Endothelial cell of umbilical vein (primary cell): ENCODE measurements around the gene SRGAP1. TPM values are rescaled to one million over a fixed set of nuclear protein-coding genes. Genes with fewer than 3 reads are reported as not detected.
A peak's percentile ranks its signal among the peaks of the same experiment; 100 is the strongest.

Experiments used
- BruUV-seq: library from RNA; stranded (reverse); fragments of 400-500 nt; replicated peaks from 2 replicates; lab custom pipeline; 2021; lab: Mats Ljungman, UMichigan
- CTCF ChIA-PET: fragments of 300-600, 350-600 bp; sonication (Branson Sonifier 250); formaldehyde crosslinking; loops from one replicate; lab custom pipeline; 2021; ENCODE audit warnings: antibody characterized with exemption, inconsistent platforms; lab: Charles Lee
- POLR2A ChIA-PET: fragments of 300-600, 350-600 bp; sonication (Branson Sonifier 250); formaldehyde crosslinking; loops from one replicate; lab custom pipeline; 2021; ENCODE audit warnings: antibody characterized with exemption, inconsistent platforms; lab: Charles Lee
- DNase-seq: peaks from one replicate; pipeline ENCODE4 v3.0.0-alpha.2; 2011; ENCODE audit warnings: low read depth, low spot score
- FAIRE-seq: peaks from 2 replicates; lab custom pipeline; 2011; peaks lifted over from hg19 to GRCh38; lab: Jason Lieb, UNC
- H2AFZ ChIP-seq: 2 replicates; pipeline ENCODE4 v1.6.0; 2012; ENCODE audit warnings: low read depth, low read length, control low read depth, inconsistent platforms
- H3K27ac ChIP-seq: 2 replicates; pipeline ENCODE4 v1.5.1; 2011; ENCODE audit warnings: low read depth, mild to moderate bottlenecking, control low read depth, low read length, moderate library complexity; ENCODE audit not compliant: insufficient read depth
- H3K27me3 ChIP-seq, 2 experiments: 2 replicates each; pipeline versions ENCODE4 v1.6.0 to v1.6.1; 2011; ENCODE audit warnings: low read length in 2 of 2, mixed read lengths in 1 of 2; ENCODE audit not compliant: control insufficient read depth in 2 of 2, insufficient read depth in 2 of 2
- H3K36me3 ChIP-seq, 2 experiments: 2 replicates in 1 of 2; 3 replicates in 1 of 2; pipeline ENCODE4 v1.5.1; 2011; ENCODE audit warnings: low read length in 2 of 2, mild to moderate bottlenecking in 1 of 2, moderate library complexity in 1 of 2; ENCODE audit not compliant: control insufficient read depth in 2 of 2, insufficient read depth in 2 of 2; ENCODE audit errors: extremely low read depth in 1 of 2
- H3K4me1 ChIP-seq: 3 replicates; pipeline ENCODE4 v1.5.1; 2011; ENCODE audit warnings: mild to moderate bottlenecking, low read length; ENCODE audit not compliant: control insufficient read depth, insufficient read depth; ENCODE audit errors: extremely low read depth
- H3K4me2 ChIP-seq: 2 replicates; pipeline ENCODE4 v1.6.1; 2011; ENCODE audit warnings: low read length, control low read depth, mixed read lengths; ENCODE audit not compliant: insufficient read depth
- H3K4me3 ChIP-seq, 3 experiments: fragments of 200-600 bp in 1 of 3; sonication (generic), shearing (Covaris generic) in 1 of 3; replicated peaks in 1 of 3; 2 replicates each; pipeline ENCODE4 v1.5.1; 2011 to 2016; ENCODE audit warnings: control low read depth in 3 of 3, low read length in 3 of 3, mild to moderate bottlenecking in 2 of 3, inconsistent platforms in 1 of 3, low read depth in 1 of 3, moderate library complexity in 1 of 3; ENCODE audit not compliant: insufficient read depth in 1 of 3
- H3K79me2 ChIP-seq: 2 replicates; pipeline ENCODE4 v1.6.0; 2012; ENCODE audit warnings: low read length, inconsistent platforms; ENCODE audit not compliant: control insufficient read depth, insufficient read depth
- H3K9ac ChIP-seq: replicated peaks from 2 replicates; pipeline ENCODE3; 2011; ENCODE audit warnings: low read length, control low read depth; ENCODE audit not compliant: insufficient read depth; ENCODE audit errors: extremely low read depth
- H3K9me1 ChIP-seq: replicated peaks from 3 replicates; pipeline ENCODE4 v1.6.0; 2011; ENCODE audit warnings: mild to moderate bottlenecking, low read length; ENCODE audit not compliant: control insufficient read depth, insufficient read depth; ENCODE audit errors: extremely low read depth
- H3K9me3 ChIP-seq: replicated peaks from 2 replicates; pipeline ENCODE4 v1.5.1; 2012; ENCODE audit warnings: low read length, inconsistent platforms; ENCODE audit not compliant: control insufficient read depth, insufficient read depth
- H4K20me1 ChIP-seq: replicated peaks from 2 replicates; pipeline ENCODE3; 2011; ENCODE audit warnings: mild to moderate bottlenecking, low read length; ENCODE audit not compliant: control insufficient read depth, insufficient read depth; ENCODE audit errors: extremely low read depth
- EZH2 ChIP-seq: IDR thresholded peaks from 2 replicates; pipeline ENCODE4 v1.6.1; 2012; ENCODE audit warnings: borderline replicate concordance, low read depth, mild to moderate bottlenecking, moderate library complexity, low read length, inconsistent platforms; ENCODE audit not compliant: severe bottlenecking
- GATA2 ChIP-seq: IDR thresholded peaks from 2 replicates; pipeline ENCODE4 v1.7.0; 2011; ENCODE audit warnings: low read depth, mild to moderate bottlenecking, moderate library complexity, mixed read lengths, low read length; ENCODE audit not compliant: insufficient read length, insufficient read depth
- JUN ChIP-seq: IDR thresholded peaks from 2 replicates; pipeline ENCODE4 v1.6.1; 2011; ENCODE audit warnings: borderline replicate concordance, low read depth; ENCODE audit not compliant: insufficient read length, insufficient read depth
- MAX ChIP-seq: IDR thresholded peaks from 2 replicates; pipeline ENCODE4 v1.6.1; 2011; ENCODE audit not compliant: insufficient read depth, insufficient read length
- POLR2A ChIP-seq: IDR thresholded peaks from 2 replicates; pipeline ENCODE4 v1.6.1; 2012; ENCODE audit warnings: low read depth, mild to moderate bottlenecking, control low read depth, low read length
- POLR2AphosphoS5 ChIP-seq: IDR thresholded peaks from 2 replicates; pipeline ENCODE4 v1.6.1; 2012; ENCODE audit warnings: low read depth, mild to moderate bottlenecking, control low read depth, low read length, moderate library complexity; ENCODE audit not compliant: insufficient read depth
- dilution Hi-C: fragments of 300-500 bp; cut with MboI; formaldehyde crosslinking; loops from one replicate; pipeline ENCODE4 v1.15.0; 2019; ENCODE audit warnings: low sequenced_read_pairs; ENCODE audit not compliant: extremely low pct_ligation_motif_present
- intact Hi-C: fragments of 100-400 bp; cut with micrococcal nuclease; formaldehyde crosslinking; loops from one replicate; pipeline ENCODE4 v1.10.0; 2022
- polyA plus RNA-seq, 4 experiments: library from polyadenylated mRNA; depleted of rRNA in 3 of 4; stranded (reverse) in 3 of 4; unstranded in 1 of 4; fragments of >200 nt; gene quantifications; 2 replicates each; pipeline versions ENCODE4 v1.2.1 to v1.2.3, GENCODE V29; 2011 to 2012; ENCODE audit warnings: missing spikeins in 1 of 4
- total RNA-seq: library from RNA; stranded (reverse); gene quantifications from 2 replicates; pipeline ENCODE4 v1.2.3, GENCODE V29; 2021
- TF ChIP-seq, protein P1 (sequence below), 2 donors: IDR thresholded peaks; 1 replicate in 1 of 2; 2 replicates in 1 of 2; pipeline ENCODE4 v1.5.1; 2011; ENCODE audit warnings: low read length in 2 of 2, mild to moderate bottlenecking in 2 of 2, moderate library complexity in 2 of 2, control low read depth in 1 of 2, inconsistent platforms in 1 of 2, low read depth in 1 of 2; ENCODE audit not compliant: insufficient read depth in 1 of 2; ENCODE audit errors: extremely low read depth in 1 of 2

SRGAP1 gene
- total and polyA plus RNA-seq, 2 donors (not counting 3 experiments of a cell fraction or from before 2014, with no cell fraction given), result 4.9 to 16.3 TPM

GRCh38 chr12:63994704-63995103 is 150.2 kb downstream of the SRGAP1 start:
- H3K27ac ChIP-seq, result no peak overlapping the region
- H2AFZ ChIP-seq, result no peak overlapping the region
- H3K9me1 ChIP-seq, result no peaks in the 10 kb centered on the region
- TF ChIP-seq GATA2 (no peak), POLR2AphosphoS5 (no peak), EZH2 (no peak)
- no peaks in the 10 kb centered on the region for H4K20me1 ChIP-seq
- CTCF ChIA-PET, result interaction anchor here (0.9 to 1.6 kb wide), 3 partner anchors 11 to 242 kb away, joined by 3 to 4 read pairs (median 3); no protein-coding TSS in a partner anchor
- no peaks in the 10 kb centered on the region for H3K27me3 ChIP-seq
- FAIRE-seq (no peak), DNase-seq (no peak)
- POLR2A ChIA-PET, result no interaction called here
- no peak overlapping the region for H3K4me2 ChIP-seq
- no TSS peak for BruUV-seq
- dilution Hi-C loops, result no loop called here
- no peaks in the 10 kb centered on the region for H3K79me2 ChIP-seq
- H3K9ac ChIP-seq, result no peak overlapping the region
- no peak overlapping the region for H3K4me3 ChIP-seq
- no peaks in the 10 kb centered on the region for H3K4me1 ChIP-seq
- no peaks in the 10 kb centered on the region for H3K9me3 ChIP-seq
- H3K36me3 ChIP-seq, result no peaks in the 10 kb centered on the region
- intact Hi-C loops, result no loop called here

DNA sequence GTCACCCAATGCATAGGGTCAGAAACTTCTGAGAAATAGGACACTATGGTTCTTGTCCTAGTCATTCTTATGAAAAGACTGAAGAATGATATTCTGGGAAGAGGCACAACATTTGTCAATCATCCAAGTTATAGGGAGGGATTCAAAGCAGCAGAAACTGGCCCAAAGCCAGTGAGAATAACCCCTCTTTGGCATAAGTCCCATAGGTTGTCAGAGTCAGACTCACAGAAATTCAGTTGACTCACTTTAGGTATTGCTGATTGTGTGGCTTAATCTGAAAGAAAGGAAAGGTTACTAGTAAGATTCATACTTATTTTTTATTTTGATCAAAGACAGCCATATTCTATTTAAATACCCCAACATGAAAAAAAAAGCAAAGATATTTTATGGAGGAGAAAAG is 151.0 kb downstream of the SRGAP1 start:
- Histone ChIP-seq H3K4me2 (no peak overlapping the region), H3K9me3 (no peaks in the 10 kb centered on the region), H3K27me3 (no peaks in the 10 kb centered on the region), H2AFZ (no peak overlapping the region), H3K27ac (no peak overlapping the region), H3K4me3 (no peak overlapping the region), H4K20me1 (no peaks in the 10 kb centered on the region), H3K9me1 (no peaks in the 10 kb centered on the region), H3K36me3 (no peaks in the 10 kb centered on the region), H3K79me2 (no peaks in the 10 kb centered on the region), H3K4me1 (no peaks in the 10 kb centered on the region), H3K9ac (no peak overlapping the region)
- BruUV-seq, result no TSS peak
- TF ChIP-seq MAX (no peak), GATA2 (no peak), POLR2A (no peak), JUN (no peak)
- TF ChIP-seq, protein P1, sequence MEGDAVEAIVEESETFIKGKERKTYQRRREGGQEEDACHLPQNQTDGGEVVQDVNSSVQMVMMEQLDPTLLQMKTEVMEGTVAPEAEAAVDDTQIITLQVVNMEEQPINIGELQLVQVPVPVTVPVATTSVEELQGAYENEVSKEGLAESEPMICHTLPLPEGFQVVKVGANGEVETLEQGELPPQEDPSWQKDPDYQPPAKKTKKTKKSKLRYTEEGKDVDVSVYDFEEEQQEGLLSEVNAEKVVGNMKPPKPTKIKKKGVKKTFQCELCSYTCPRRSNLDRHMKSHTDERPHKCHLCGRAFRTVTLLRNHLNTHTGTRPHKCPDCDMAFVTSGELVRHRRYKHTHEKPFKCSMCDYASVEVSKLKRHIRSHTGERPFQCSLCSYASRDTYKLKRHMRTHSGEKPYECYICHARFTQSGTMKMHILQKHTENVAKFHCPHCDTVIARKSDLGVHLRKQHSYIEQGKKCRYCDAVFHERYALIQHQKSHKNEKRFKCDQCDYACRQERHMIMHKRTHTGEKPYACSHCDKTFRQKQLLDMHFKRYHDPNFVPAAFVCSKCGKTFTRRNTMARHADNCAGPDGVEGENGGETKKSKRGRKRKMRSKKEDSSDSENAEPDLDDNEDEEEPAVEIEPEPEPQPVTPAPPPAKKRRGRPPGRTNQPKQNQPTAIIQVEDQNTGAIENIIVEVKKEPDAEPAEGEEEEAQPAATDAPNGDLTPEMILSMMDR (IDR thresholded peaks at IDR 0.05; ENCODE audit: extremely low read depth in 1 of 2, insufficient read depth in 1 of 2, low read depth in 1 of 2, low read length in 2 of 2), result no peak
- dilution Hi-C loops (no loop called here), intact Hi-C loops (no loop called here)
- DNase-seq (peak; percentile 50), FAIRE-seq (no peak)
- ChIA-PET POLR2A (no interaction called here), CTCF (interaction anchor here (1.4 kb wide), 1 partner anchor 8 kb away, joined by 4 read pairs; no protein-coding TSS in a partner anchor)
